ENCODE data around the gene GNGT2.

DNA sequence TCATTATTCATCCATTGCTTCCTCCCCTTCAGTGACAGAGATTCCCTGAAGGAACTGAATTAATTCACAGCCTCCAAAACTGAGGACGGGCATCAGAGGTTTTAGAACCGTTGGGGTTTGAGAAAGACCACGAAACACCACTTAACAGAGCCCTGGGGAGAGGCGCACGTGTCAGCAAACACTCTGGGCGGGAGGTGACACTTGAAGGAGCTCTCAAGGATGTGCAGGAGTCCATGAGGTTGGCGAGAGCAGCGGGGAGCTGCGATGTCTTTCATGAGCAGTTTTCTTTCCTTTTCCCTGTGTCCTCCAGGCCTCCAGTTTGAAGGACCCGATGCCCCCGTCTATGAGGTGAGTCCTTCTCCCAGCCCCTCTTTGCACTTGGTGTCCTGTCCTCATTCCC, 54.1 kb downstream of the GNGT2 start:
- TF ChIP-seq EP300 (IDR thresholded peaks at IDR 0.05; ENCODE audit: borderline replicate concordance in 1 of 2, low read depth in 1 of 2, low read length in 1 of 2) (no peak), SMC3 (IDR thresholded peaks at IDR 0.05; ENCODE audit: low read depth, low read length) (no peak), PBX3 (IDR thresholded peaks at IDR 0.05) (no peak)
- TF ChIP-seq, protein P1, sequence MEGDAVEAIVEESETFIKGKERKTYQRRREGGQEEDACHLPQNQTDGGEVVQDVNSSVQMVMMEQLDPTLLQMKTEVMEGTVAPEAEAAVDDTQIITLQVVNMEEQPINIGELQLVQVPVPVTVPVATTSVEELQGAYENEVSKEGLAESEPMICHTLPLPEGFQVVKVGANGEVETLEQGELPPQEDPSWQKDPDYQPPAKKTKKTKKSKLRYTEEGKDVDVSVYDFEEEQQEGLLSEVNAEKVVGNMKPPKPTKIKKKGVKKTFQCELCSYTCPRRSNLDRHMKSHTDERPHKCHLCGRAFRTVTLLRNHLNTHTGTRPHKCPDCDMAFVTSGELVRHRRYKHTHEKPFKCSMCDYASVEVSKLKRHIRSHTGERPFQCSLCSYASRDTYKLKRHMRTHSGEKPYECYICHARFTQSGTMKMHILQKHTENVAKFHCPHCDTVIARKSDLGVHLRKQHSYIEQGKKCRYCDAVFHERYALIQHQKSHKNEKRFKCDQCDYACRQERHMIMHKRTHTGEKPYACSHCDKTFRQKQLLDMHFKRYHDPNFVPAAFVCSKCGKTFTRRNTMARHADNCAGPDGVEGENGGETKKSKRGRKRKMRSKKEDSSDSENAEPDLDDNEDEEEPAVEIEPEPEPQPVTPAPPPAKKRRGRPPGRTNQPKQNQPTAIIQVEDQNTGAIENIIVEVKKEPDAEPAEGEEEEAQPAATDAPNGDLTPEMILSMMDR (IDR thresholded peaks at IDR 0.05), result no peak

Data from SK-N-SH (cell line).